K562 (cell line): ENCODE results near the gene TMEM120B. TPM values are rescaled to one million over a fixed set of nuclear protein-coding genes. Genes with fewer than 3 reads are reported as not detected.

Experiments used
- CC2D1A ChIP-seq: fragments of 450-650 bp; IDR thresholded peaks from 2 replicates; pipeline ENCODE4 v1.6.1; 2017; ENCODE audit warnings: mild to moderate bottlenecking
- CEBPB ChIP-seq: fragments of 450-650 bp; IDR thresholded peaks from 2 replicates; pipeline ENCODE4 v1.6.1; 2016; ENCODE audit warnings: missing genetic modification characterization, missing compliant biosample characterization
- CEBPG ChIP-seq, 3 experiments: fragments of 200-800 bp in 1 of 3; sonication (Bioruptor generic) in 1 of 3; sonication (generic) in 1 of 3; formaldehyde crosslinking in 1 of 3; IDR thresholded peaks in 2 of 3; conservative IDR thresholded peaks in 1 of 3; 2 replicates each; pipeline versions ENCODE4 v1.6.1 to v1.8.0; 2016 to 2022; ENCODE audit warnings: missing compliant biosample characterization in 2 of 3, missing genetic modification characterization in 2 of 3, mild to moderate bottlenecking in 1 of 3, missing genetic modification reagents in 1 of 3
- CHD1 ChIP-seq: fragments of 200-600 bp; sonication (generic); IDR thresholded peaks from one replicate; pipeline ENCODE4 v1.6.1; 2012; ENCODE audit warnings: mild to moderate bottlenecking, moderate library complexity, low read length, inconsistent platforms
- CUX1 ChIP-seq: fragments of 200-800 bp; sonication (Bioruptor generic); IDR thresholded peaks from 2 replicates; pipeline ENCODE4 v1.6.1; 2016; ENCODE audit warnings: missing genetic modification characterization, missing compliant biosample characterization
- FOSL1 ChIP-seq: fragments of 200-800 bp; sonication (Bioruptor generic); conservative IDR thresholded peaks from 2 replicates; pipeline ENCODE4 v1.6.1; 2016; ENCODE audit warnings: missing genetic modification characterization, missing compliant biosample characterization
- FOXM1 ChIP-seq, 2 experiments: fragments of 450-650 bp in 1 of 2; sonication (generic) in 1 of 2; formaldehyde crosslinking in 1 of 2; IDR thresholded peaks; 2 replicates each; pipeline versions ENCODE4 v1.6.1 to v1.9.0; 2017 to 2022; ENCODE audit warnings: low read depth in 2 of 2, mild to moderate bottlenecking in 2 of 2, missing genetic modification reagents in 1 of 2, moderate library complexity in 1 of 2
- GATAD2A ChIP-seq: fragments of 450-650 bp; IDR thresholded peaks from 2 replicates; pipeline ENCODE4 v1.6.1; 2017
- LCOR ChIP-seq: sonication (generic); formaldehyde crosslinking; IDR thresholded peaks from 2 replicates; pipeline ENCODE4 v1.8.0; 2022; ENCODE audit warnings: mild to moderate bottlenecking, missing genetic modification reagents
- PML ChIP-seq: IDR thresholded peaks from 2 replicates; pipeline ENCODE4 v1.6.1; 2012; ENCODE audit warnings: low read length, inconsistent platforms
- RAD21 ChIP-seq, 2 experiments: fragments of 250-450 bp in 1 of 2; fragments of 450-650 bp in 1 of 2; sonication (Bioruptor Pico) in 1 of 2; formaldehyde crosslinking in 1 of 2; IDR thresholded peaks in 1 of 2; conservative IDR thresholded peaks in 1 of 2; 2 replicates each; pipeline versions ENCODE4 v1.4.0 to v1.8.0; 2020 to 2022; ENCODE audit warnings: mild to moderate bottlenecking in 2 of 2, moderate library complexity in 1 of 2
- SMARCA4 ChIP-seq: fragments of 450-650 bp; IDR thresholded peaks from 2 replicates; pipeline ENCODE4 v1.6.1; 2016
- TCF3 ChIP-seq: sonication (generic); formaldehyde crosslinking; IDR thresholded peaks from 2 replicates; pipeline ENCODE4 v1.4.0; 2020; ENCODE audit warnings: mild to moderate bottlenecking, missing genetic modification reagents
- TFE3 ChIP-seq: fragments of 450-650 bp; formaldehyde crosslinking; IDR thresholded peaks from 2 replicates; pipeline ENCODE4 v1.4.0; 2020; ENCODE audit warnings: mild to moderate bottlenecking, mixed read lengths
- TRIM24 ChIP-seq, 2 experiments: fragments of 450-650 bp; IDR thresholded peaks; 2 replicates each; pipeline ENCODE4 v1.6.1; 2016
- ZNF124 ChIP-seq: sonication (generic); formaldehyde crosslinking; IDR thresholded peaks from 2 replicates; pipeline ENCODE4 v1.8.1; 2022; ENCODE audit warnings: missing genetic modification reagents
- ZNF395 ChIP-seq: fragments of 200-800 bp; sonication (Bioruptor generic); IDR thresholded peaks from 2 replicates; pipeline ENCODE4 v1.6.1; 2017; ENCODE audit warnings: missing genetic modification characterization, missing compliant biosample characterization
- ZNF785 ChIP-seq: fragments of 250-450 bp; sonication (Bioruptor Pico); IDR thresholded peaks from 2 replicates; pipeline ENCODE4 v1.4.0; 2020; ENCODE audit warnings: mild to moderate bottlenecking
- polyA plus RNA-seq, 8 experiments: library from polyadenylated mRNA; depleted of rRNA in 4 of 8; stranded (reverse) in 5 of 8; unstranded in 3 of 8; fragments of >200 nt; fragmentation: Nextera tagmentation in 2 of 8; fragmentation: Illumina TruSeq in 1 of 8; extraction: Ambion mirVana in 2 of 8; extraction: Trizol in 1 of 8; gene quantifications; 2 replicates each; pipeline versions ENCODE4 v1.2.1 to v1.2.3, GENCODE V29; 2011 to 2014; ENCODE audit warnings: inconsistent platforms in 1 of 8, missing spikeins in 1 of 8
- total RNA-seq, 7 experiments: library from RNA; depleted of rRNA in 6 of 7; stranded (reverse); fragments of >200 nt in 6 of 7; fragmentation: Illumina TruSeq in 2 of 7; extraction: Trizol in 2 of 7; gene quantifications; 2 replicates each; pipeline versions ENCODE4 v1.2.1 to v1.2.3, GENCODE V29; 2011 to 2021; ENCODE audit warnings: low replicate concordance in 1 of 7

The TMEM120B gene
- total and polyA plus RNA-seq, 9 of the 15 experiments (the other 6 are each of a cell fraction or from before 2014, with no cell fraction given) = 1.7 to 18.6 (median 7.4) TPM

- TF ChIP-seq ZNF124 (CRISPR knock-in tag) (no peak), TRIM24 (IDR thresholded peaks at IDR 0.05) (peak; percentile 49 to 63; a peak in 2 of 4 replicates), TFE3 (no peak), ZNF395 (CRISPR knock-in tag) (peak; percentile 26; the same call in 1 of the 2 replicates), FOXM1 (IDR thresholded peaks at IDR 0.05; ENCODE audit: low read depth) (peak; percentile 37; the same call in 1 of the 2 replicates), FOXM1 (CRISPR knock-in tag; IDR thresholded peaks at IDR 0.05; ENCODE audit: low read depth) (no peak), TCF3 (CRISPR knock-in tag) (peak; percentile 88), PML (peak; percentile 77), FOSL1 (peak; percentile 55; the same call in 1 of the 2 replicates), CC2D1A (peak; percentile 52; the same call in 1 of the 2 replicates), CHD1 (no peak), GATAD2A (0 out of 2 replicates have a peak, but pooled peaks have one; percentile 14), CEBPG (CRISPR knock-in tag; IDR thresholded peaks at IDR 0.05) (peak; percentile 37; the same call in 1 of the 2 replicates), CEBPG (tag; conservative IDR thresholded peaks at IDR 0.05 in 1 of 2, IDR thresholded peaks at IDR 0.05 in 1 of 2) (no peak), SMARCA4 (peak; percentile 60; the same call in 1 of the 2 replicates), CEBPB (peak; percentile 71), ZNF785 (CRISPR knock-in tag) (no peak), RAD21 (CRISPR knock-in tag; conservative IDR thresholded peaks at IDR 0.05 in 1 of 2, IDR thresholded peaks at IDR 0.05 in 1 of 2) (no peak), CUX1 (CRISPR knock-in tag) (0 out of 2 replicates have a peak, but pooled peaks have one; percentile 35), LCOR (0 out of 2 replicates have a peak, but pooled peaks have one; percentile 52)
Observed at GRCh38 chr12:121781998-121782979, 69.7 kb downstream of the TMEM120B start (continued).
